HepG2 (cell line): ENCODE results near the gene WIZ. TPM values are rescaled to one million over a fixed set of nuclear protein-coding genes. Genes with fewer than 3 reads are reported as not detected.
"Not testable (repeated sequence)": the region's sequence is repeated elsewhere in the genome, so short reads cannot be mapped to it uniquely, and the experiment has no call there.

Experiments used
- ATAC-seq: fragments of 200-7000 bp; cut with Tn5 transposase; 3 replicates; pipeline ENCODE4 v1.9.1; 2020; ENCODE audit warnings: mild to moderate bottlenecking, moderate library complexity
- BruUV-seq: library from RNA; stranded (reverse); fragments of 400-500 nt; replicated peaks from 2 replicates; lab custom pipeline; 2021; lab: Mats Ljungman, UMichigan
- CTCF ChIA-PET: fragments of 300-600 bp; formaldehyde crosslinking; extraction: SDS; loops from one replicate; lab custom pipeline; 2021; ENCODE audit warnings: low total read pairs, inconsistent platforms, low intra/inter-chr PET ratio; lab: Yijun Ruan, JAX
- POLR2A ChIA-PET: fragments of 350-600 bp; sonication (Branson Sonifier 250); formaldehyde crosslinking; loops from one replicate; lab custom pipeline; 2020; ENCODE audit warnings: antibody characterized with exemption, inconsistent platforms; lab: Yijun Ruan, JAX
- DNase-seq: peaks from one replicate; pipeline ENCODE4 v3.0.0-alpha.2; 2015; ENCODE audit warnings: low spot score
- FAIRE-seq: peaks from 3 replicates; lab custom pipeline; 2011; peaks lifted over from hg19 to GRCh38; lab: Jason Lieb, UNC
- H2AFZ ChIP-seq: one replicate; pipeline ENCODE4 v1.6.1; 2011; ENCODE audit warnings: low read length, inconsistent platforms
- H3K27ac ChIP-seq: fragments of 300-600 bp; 3 replicates; pipeline ENCODE4 v1.8.0; 2011; ENCODE audit warnings: mixed run types, mild to moderate bottlenecking, mixed read lengths, low read length, inconsistent platforms; ENCODE audit not compliant: insufficient read depth; ENCODE audit errors: extremely low read length
- H3K27me3 ChIP-seq, 2 experiments: fragments of 200-600 bp in 1 of 2; 2 replicates in 1 of 2; 3 replicates in 1 of 2; pipeline versions ENCODE4 v1.6.0 to v1.8.0; 2011; ENCODE audit warnings: low read length in 2 of 2, mild to moderate bottlenecking in 2 of 2, moderate library complexity in 2 of 2, inconsistent platforms in 1 of 2; ENCODE audit not compliant: insufficient read depth in 2 of 2, control insufficient read depth in 1 of 2
- H3K36me3 ChIP-seq, 2 experiments: fragments of 200-600 bp in 1 of 2; replicated peaks in 1 of 2; 2 replicates in 1 of 2; 3 replicates in 1 of 2; pipeline versions ENCODE4 v1.5.1 to v1.8.0; 2011; ENCODE audit warnings: low read length in 2 of 2, inconsistent platforms in 1 of 2; ENCODE audit not compliant: insufficient read depth in 2 of 2, control insufficient read depth in 1 of 2
- H3K4me1 ChIP-seq: 2 replicates; pipeline ENCODE4 v1.5.1; 2012; ENCODE audit warnings: low read length, inconsistent platforms; ENCODE audit not compliant: insufficient read depth
- H3K4me2 ChIP-seq: 2 replicates; pipeline ENCODE4 v1.6.0; 2011; ENCODE audit warnings: low read depth, low read length, inconsistent platforms
- H3K4me3 ChIP-seq, 3 experiments: fragments of 200-600 bp in 1 of 3; sonication (generic), shearing (Covaris generic) in 1 of 3; replicated peaks in 1 of 3; 2 replicates each; pipeline ENCODE4 v1.5.1; 2011 to 2016; ENCODE audit warnings: low read length in 3 of 3, inconsistent platforms in 2 of 3, low read depth in 2 of 3, mild to moderate bottlenecking in 2 of 3, control low read depth in 1 of 3, mixed read lengths in 1 of 3; ENCODE audit not compliant: insufficient read depth in 1 of 3
- H3K79me2 ChIP-seq: one replicate; pipeline ENCODE4 v1.6.1; 2011; ENCODE audit warnings: low read length, inconsistent platforms; ENCODE audit not compliant: insufficient read depth
- H3K9ac ChIP-seq: 2 replicates; pipeline ENCODE4 v1.6.0; 2011; ENCODE audit warnings: mild to moderate bottlenecking, low read depth, low read length, inconsistent platforms; ENCODE audit not compliant: insufficient read depth
- H3K9me3 ChIP-seq: 2 replicates; pipeline ENCODE4 v1.5.1; 2012; ENCODE audit warnings: mild to moderate bottlenecking, low read length
- H4K20me1 ChIP-seq: 2 replicates; pipeline ENCODE4 v1.6.0; 2011; ENCODE audit warnings: inconsistent platforms, mild to moderate bottlenecking, low read length, moderate library complexity; ENCODE audit not compliant: insufficient read depth
- KDM3A ChIP-seq: IDR thresholded peaks from 2 replicates; pipeline ENCODE4 v1.6.1; 2018; ENCODE audit warnings: low read depth, missing compliant biosample characterization
- ZMYM2 ChIP-seq: sonication (generic); formaldehyde crosslinking; IDR thresholded peaks from 2 replicates; pipeline ENCODE4 v1.8.0; 2022; ENCODE audit warnings: mild to moderate bottlenecking, missing genetic modification reagents
- WGBS: methylation state at CpG from one replicate; pipeline ENCODE4 v1.1.6; 2017; ENCODE audit warnings: low lambda C conversion rate; 5-methylcytosine and 5-hydroxymethylcytosine counted together
- in situ Hi-C: cut with HindIII; loops from 2 replicates; pipeline ENCODE4 v1.10.0; 2017; ENCODE audit warnings: low pct_unique_long_range_greater_than_20kb; ENCODE audit not compliant: extremely low pct_ligation_motif_present
- intact Hi-C: fragments of 100-400 bp; cut with micrococcal nuclease; formaldehyde crosslinking; loops from one replicate; pipeline ENCODE4 v1.10.0; 2022; ENCODE audit not compliant: unreplicated experiment
- polyA plus RNA-seq, 8 experiments: library from polyadenylated mRNA; depleted of rRNA in 3 of 8; stranded (reverse) in 7 of 8; unstranded in 1 of 8; fragments of >200 nt; fragmentation: Illumina TruSeq in 4 of 8; extraction: Trizol in 4 of 8; gene quantifications; 2 replicates each; pipeline versions ENCODE4 v1.2.1 to v1.2.3, GENCODE V29; 2011 to 2016; ENCODE audit warnings: low read depth in 4 of 8, missing spikeins in 1 of 8, mixed read lengths in 1 of 8; ENCODE audit not compliant: insufficient read depth in 1 of 8
- total RNA-seq, 5 experiments: library from RNA; depleted of rRNA; stranded (reverse); fragments of >200 nt; fragmentation: Illumina TruSeq; extraction: Trizol; gene quantifications; 2 replicates each; pipeline ENCODE4 v1.2.3, GENCODE V29; 2016; ENCODE audit warnings: low read depth in 1 of 5
- TF ChIP-seq, protein P1 (sequence below): sonication (generic); formaldehyde crosslinking; IDR thresholded peaks from 2 replicates; pipeline ENCODE4 v1.4.0; 2020; ENCODE audit warnings: mild to moderate bottlenecking, missing genetic modification reagents

The WIZ gene
- total and polyA plus RNA-seq, 2 of the 13 experiments (the other 11 are each of a cell fraction or from before 2014, with no cell fraction given) = 4.7 to 4.8 TPM

DNA sequence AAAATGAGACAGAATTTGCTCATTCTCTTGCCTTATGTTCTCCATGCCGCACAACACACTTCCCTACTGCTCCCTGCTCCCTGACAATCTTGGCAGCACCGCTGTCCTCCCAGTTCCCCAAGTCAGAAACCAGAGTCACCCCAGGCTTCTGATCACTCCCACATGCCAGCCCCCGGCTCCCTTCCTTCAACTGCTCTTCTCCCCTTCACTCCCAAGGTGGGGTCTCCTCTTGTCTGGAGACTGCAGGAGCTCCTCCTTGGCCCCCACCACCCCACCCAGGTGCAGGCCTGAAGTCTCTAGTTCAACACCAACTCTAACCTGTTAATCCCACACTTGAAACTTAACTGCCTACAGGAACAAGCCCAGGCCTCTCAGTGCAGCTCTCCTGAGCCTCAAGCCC lies 53.3 kb downstream of the WIZ start:
- no peak overlapping the region for H3K27ac ChIP-seq
- H3K27me3 ChIP-seq = no peaks in the 10 kb centered on the region
- BruUV-seq = no TSS peak
- 92% methylated on average over 3 of the region's 3 CpGs for WGBS
- peaks cover 4% of the 10 kb centered on the region for H3K79me2 ChIP-seq
- ChIA-PET POLR2A (no interaction called here), CTCF (no interaction called here)
- DNase-seq (no peak), ATAC-seq (no peak), FAIRE-seq (no peak)
- no peaks in the 10 kb centered on the region for H3K4me1 ChIP-seq
- H3K9me3 ChIP-seq = no peaks in the 10 kb centered on the region
- peaks cover 3% of the 10 kb centered on the region; the same call in 1 of the 2 replicates for H4K20me1 ChIP-seq
- no peak overlapping the region for H2AFZ ChIP-seq
- in situ Hi-C loops = no loop called here
- H3K9ac ChIP-seq = no peak overlapping the region
- no peak overlapping the region for H3K4me3 ChIP-seq
- intact Hi-C loops = no loop called here
- peaks cover 41 to 75% of the 10 kb centered on the region in 2 experiments for H3K36me3 ChIP-seq
- H3K4me2 ChIP-seq = no peak overlapping the region
- TF ChIP-seq KDM3A = no peak
- TF ChIP-seq, all 625 proteins: peak for 0

DNA sequence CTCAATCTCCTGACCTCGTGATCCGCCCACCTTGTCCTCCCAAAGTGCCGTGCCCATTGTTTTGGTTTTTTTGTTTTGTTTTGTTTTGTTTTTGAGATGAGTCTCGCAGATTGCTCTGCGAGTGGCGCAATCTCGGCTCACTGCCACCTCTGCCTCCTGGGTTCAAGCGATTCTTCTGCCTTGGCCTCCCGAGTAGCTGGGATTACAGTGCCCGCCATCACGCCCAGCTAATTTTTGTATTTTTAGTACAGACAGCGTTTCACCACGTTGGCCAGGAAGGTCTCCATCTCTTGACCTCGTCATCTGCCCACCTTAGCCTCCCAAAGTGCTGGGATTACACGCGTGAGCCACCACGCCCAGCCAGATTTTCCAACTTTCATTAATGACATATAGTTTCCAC lies 54.5 kb downstream of the WIZ start:
- BruUV-seq, CTCF ChIA-PET, in situ Hi-C loops, FAIRE-seq, H3K4me1 ChIP-seq, H4K20me1 ChIP-seq, H3K27ac ChIP-seq, H3K9me3 ChIP-seq, H3K9ac ChIP-seq, DNase-seq, H3K4me2 ChIP-seq, H3K27me3 ChIP-seq, H2AFZ ChIP-seq, intact Hi-C loops, ATAC-seq, H3K4me3 ChIP-seq: not testable (repeated sequence)
- WGBS = 98% methylated on average over 17 of the region's 17 CpGs
- POLR2A ChIA-PET = interaction anchor here (1.1 kb wide), 1 partner anchor 24 kb away, joined by 4 read pairs; the partner anchor contains the start of gene AKAP8L
- H3K79me2 ChIP-seq = peaks cover 11% of the 10 kb centered on the region
- H3K36me3 ChIP-seq = peaks cover 34 to 71% of the 10 kb centered on the region in 2 experiments

DNA sequence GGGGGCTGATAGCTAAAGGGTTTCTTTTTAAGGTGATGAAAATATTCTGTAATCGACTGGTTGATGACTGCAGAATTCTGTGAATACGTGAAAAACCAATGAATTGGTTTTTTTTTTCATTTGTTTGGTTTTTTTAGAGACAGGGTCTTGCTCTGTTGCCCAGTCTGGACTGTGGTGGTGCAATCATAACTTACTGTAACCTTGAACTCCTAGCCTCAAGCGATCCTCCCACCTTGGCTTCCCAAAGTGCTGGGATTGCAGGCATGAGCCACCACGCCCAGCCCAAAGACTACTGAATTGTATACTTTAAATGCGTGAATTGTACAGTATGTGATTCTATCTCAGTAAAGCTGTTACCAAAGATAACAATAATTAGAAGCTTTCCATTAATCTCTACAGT lies 55.3 kb downstream of the WIZ start:
- Histone ChIP-seq H3K27me3 (no peaks in the 10 kb centered on the region), H4K20me1 (no peaks in the 10 kb centered on the region; the same call in 1 of the 2 replicates), H3K4me3 (no peak overlapping the region), H3K4me2 (no peak overlapping the region), H3K9me3 (no peaks in the 10 kb centered on the region), H3K9ac (no peak overlapping the region), H3K79me2 (peaks cover 14% of the 10 kb centered on the region), H3K27ac (no peak overlapping the region), H3K4me1 (no peaks in the 10 kb centered on the region), H2AFZ (no peak overlapping the region), H3K36me3 (peaks cover 28 to 65% of the 10 kb centered on the region in 2 experiments)
- ATAC-seq (no peak), DNase-seq (no peak), FAIRE-seq (no peak)
- POLR2A ChIA-PET = interaction anchor here (1.1 kb wide), 1 partner anchor 24 kb away, joined by 4 read pairs; the partner anchor contains the start of gene AKAP8L
- in situ Hi-C loops = no loop called here
- no TSS peak for BruUV-seq
- CTCF ChIA-PET = no interaction called here
- 87% methylated on average over 5 of the region's 5 CpGs for WGBS
- intact Hi-C loops = no loop called here
- TF ChIP-seq, protein P1, sequence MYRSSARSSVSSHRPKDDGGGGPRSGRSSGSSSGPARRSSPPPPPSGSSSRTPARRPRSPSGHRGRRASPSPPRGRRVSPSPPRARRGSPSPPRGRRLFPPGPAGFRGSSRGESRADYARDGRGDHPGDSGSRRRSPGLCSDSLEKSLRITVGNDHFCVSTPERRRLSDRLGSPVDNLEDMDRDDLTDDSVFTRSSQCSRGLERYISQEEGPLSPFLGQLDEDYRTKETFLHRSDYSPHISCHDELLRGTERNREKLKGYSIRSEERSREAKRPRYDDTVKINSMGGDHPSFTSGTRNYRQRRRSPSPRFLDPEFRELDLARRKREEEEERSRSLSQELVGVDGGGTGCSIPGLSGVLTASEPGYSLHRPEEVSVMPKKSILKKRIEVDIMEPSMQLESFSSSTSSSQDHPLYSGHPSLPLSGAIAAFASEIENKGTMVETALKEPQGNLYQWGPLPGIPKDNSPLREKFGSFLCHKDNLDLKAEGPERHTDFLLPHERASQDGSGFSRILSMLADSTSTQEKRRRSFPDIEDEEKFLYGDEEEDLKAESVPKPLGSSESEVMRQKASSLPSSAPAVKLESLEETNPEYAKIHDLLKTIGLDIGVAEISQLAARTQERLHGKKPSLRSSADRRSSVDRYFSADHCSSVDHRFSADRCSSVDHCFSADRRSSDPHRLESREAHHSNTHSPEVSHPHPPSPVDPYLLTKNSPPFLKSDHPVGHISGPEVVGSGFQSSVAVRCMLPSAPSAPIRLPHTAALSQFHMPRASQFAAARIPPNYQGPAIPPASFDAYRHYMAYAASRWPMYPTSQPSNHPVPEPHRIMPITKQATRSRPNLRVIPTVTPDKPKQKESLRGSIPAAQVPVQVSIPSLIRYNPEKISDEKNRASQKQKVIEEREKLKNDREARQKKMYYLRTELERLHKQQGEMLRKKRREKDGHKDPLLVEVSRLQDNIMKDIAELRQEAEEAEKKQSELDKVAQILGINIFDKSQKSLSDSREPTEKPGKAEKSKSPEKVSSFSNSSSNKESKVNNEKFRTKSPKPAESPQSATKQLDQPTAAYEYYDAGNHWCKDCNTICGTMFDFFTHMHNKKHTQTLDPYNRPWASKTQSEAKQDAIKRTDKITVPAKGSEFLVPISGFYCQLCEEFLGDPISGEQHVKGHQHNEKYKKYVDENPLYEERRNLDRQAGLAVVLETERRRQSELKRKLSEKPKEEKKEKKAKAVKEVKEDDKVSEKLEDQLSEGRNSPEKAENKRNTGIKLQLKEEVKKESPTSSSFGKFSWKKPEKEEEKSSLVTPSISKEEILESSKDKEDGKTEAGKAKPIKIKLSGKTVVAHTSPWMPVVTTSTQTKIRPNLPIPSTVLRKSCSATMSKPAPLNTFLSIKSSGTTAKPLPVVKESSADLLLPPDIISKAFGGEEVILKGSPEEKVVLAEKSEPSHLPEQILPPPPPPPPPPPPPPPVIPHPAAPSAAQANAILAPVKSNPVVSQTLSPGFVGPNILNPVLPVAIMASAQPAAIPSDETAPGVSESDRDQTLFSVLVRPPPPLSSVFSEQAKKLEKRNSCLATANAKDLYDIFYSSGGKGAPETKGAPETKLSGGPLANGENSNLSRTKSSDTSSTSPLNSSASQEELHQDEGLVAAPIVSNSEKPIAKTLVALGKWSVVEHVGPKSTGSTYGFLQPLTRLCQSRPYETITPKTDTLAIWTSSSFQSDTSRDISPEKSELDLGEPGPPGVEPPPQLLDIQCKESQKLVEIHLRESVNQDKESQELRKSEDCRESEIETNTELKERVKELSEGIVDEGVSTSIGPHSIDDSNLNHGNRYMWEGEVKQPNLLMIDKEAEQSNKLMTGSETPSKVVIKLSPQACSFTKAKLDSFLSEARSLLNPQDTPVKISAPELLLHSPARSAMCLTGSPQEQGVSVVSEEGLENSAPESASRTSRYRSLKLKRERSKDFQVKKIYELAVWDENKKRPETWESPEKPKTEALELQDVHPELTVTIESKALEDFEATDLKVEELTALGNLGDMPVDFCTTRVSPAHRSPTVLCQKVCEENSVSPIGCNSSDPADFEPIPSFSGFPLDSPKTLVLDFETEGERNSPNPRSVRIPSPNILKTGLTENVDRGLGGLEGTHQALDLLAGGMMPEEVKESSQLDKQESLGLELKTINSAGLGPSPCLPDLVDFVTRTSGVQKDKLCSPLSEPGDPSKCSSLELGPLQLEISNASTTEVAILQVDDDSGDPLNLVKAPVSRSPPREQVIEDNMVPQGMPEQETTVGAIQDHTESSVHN (CRISPR knock-in tag) = no peak
- TF ChIP-seq ZMYM2 = 0 out of 2 replicates have a peak, but pooled peaks have one; percentile 17
